SK-N-SH (cell line): ENCODE results near the gene F13B. TPM values are rescaled to one million over a fixed set of nuclear protein-coding genes. Genes with fewer than 3 reads are reported as not detected.

Experiments
- CTCF ChIA-PET: fragments of 300-600, 350-600 bp; formaldehyde crosslinking; extraction: SDS; loops from one replicate; lab custom pipeline; 2021; lab: Yijun Ruan, JAX
- POLR2A ChIA-PET: fragments of 350-600 bp; sonication (Branson Sonifier 250); formaldehyde crosslinking; extraction: SDS; loops from one replicate; lab custom pipeline; 2020; ENCODE audit warnings: antibody characterized with exemption, inconsistent platforms; lab: Yijun Ruan, JAX
- DNase-seq: peaks from one replicate; pipeline ENCODE4 v3.0.0; 2012
- H2AFZ ChIP-seq: fragments of 200-600 bp; sonication (generic); 2 replicates; pipeline ENCODE4 v1.8.1; 2016; ENCODE audit warnings: antibody characterized with exemption, mild to moderate bottlenecking, low read depth
- H3F3A ChIP-seq: fragments of 200-600 bp; sonication (generic); replicated peaks from 2 replicates; pipeline ENCODE3; 2016; ENCODE audit warnings: antibody characterized with exemption, mild to moderate bottlenecking; ENCODE audit not compliant: insufficient read depth
- H3K27ac ChIP-seq, 2 experiments: fragments of 200-500 bp in 1 of 2; fragments of 200-600 bp in 1 of 2; sonication (Bioruptor generic) in 1 of 2; sonication (generic), shearing (Covaris generic) in 1 of 2; 2 replicates each; pipeline versions ENCODE4 v1.5.1 to v1.6.1; 2014 to 2016; ENCODE audit warnings: low read depth in 2 of 2, inconsistent platforms in 1 of 2, low read length in 1 of 2, mild to moderate bottlenecking in 1 of 2, mixed read lengths in 1 of 2
- H3K27me3 ChIP-seq: fragments of 200-600 bp; sonication (generic), shearing (Covaris generic); 2 replicates; pipeline ENCODE4 v1.6.1; 2016; ENCODE audit warnings: mixed run types; ENCODE audit not compliant: insufficient read depth
- H3K36me3 ChIP-seq, 2 experiments: fragments of 200-500 bp in 1 of 2; fragments of 200-600 bp in 1 of 2; sonication (Bioruptor generic) in 1 of 2; sonication (generic) in 1 of 2; replicated peaks in 1 of 2; 2 replicates each; pipeline versions ENCODE3 to v1.5.1; 2014 to 2016; ENCODE audit warnings: low read length in 1 of 2, mild to moderate bottlenecking in 1 of 2; ENCODE audit not compliant: insufficient read depth in 2 of 2, control insufficient read depth in 1 of 2
- H3K4me1 ChIP-seq, 2 experiments: fragments of 200-500 bp in 1 of 2; fragments of 200-600 bp in 1 of 2; sonication (Bioruptor generic) in 1 of 2; sonication (generic), shearing (Covaris generic) in 1 of 2; 2 replicates each; pipeline versions ENCODE4 v1.5.1 to v1.6.1; 2014 to 2016; ENCODE audit warnings: low read depth in 1 of 2, low read length in 1 of 2, mixed run types in 1 of 2; ENCODE audit not compliant: insufficient read depth in 2 of 2, control insufficient read depth in 1 of 2
- H3K4me2 ChIP-seq: fragments of 200-600 bp; sonication (generic), shearing (Covaris generic); 2 replicates; pipeline ENCODE4 v1.6.1; 2017; ENCODE audit warnings: mixed run types
- H3K4me3 ChIP-seq, 2 experiments: fragments of 200-500 bp in 1 of 2; fragments of 200-600 bp in 1 of 2; sonication (Bioruptor generic) in 1 of 2; sonication (generic), shearing (Covaris generic) in 1 of 2; 2 replicates each; pipeline versions ENCODE4 v1.5.1 to v1.8.1; 2014 to 2016; ENCODE audit warnings: low read depth in 2 of 2, inconsistent platforms in 1 of 2, low read length in 1 of 2, mild to moderate bottlenecking in 1 of 2, mixed read lengths in 1 of 2, moderate library complexity in 1 of 2
- H3K79me2 ChIP-seq: fragments of 200-600 bp; sonication (generic); 2 replicates; pipeline ENCODE4 v1.8.1; 2017; ENCODE audit warnings: mild to moderate bottlenecking; ENCODE audit not compliant: insufficient read depth
- H3K9ac ChIP-seq: fragments of 200-600 bp; sonication (generic); 2 replicates; pipeline ENCODE4 v1.6.1; 2017; ENCODE audit warnings: mixed run types
- H3K9me2 ChIP-seq: fragments of 200-600 bp; sonication (generic); 2 replicates; pipeline ENCODE4 v1.6.1; 2017; ENCODE audit warnings: mixed run types
- H3K9me3 ChIP-seq: fragments of 200-600 bp; sonication (generic); 2 replicates; pipeline ENCODE4 v1.6.1; 2017; ENCODE audit warnings: mixed run types, mild to moderate bottlenecking, moderate library complexity
- H4K20me1 ChIP-seq: fragments of 200-600 bp; sonication (generic); 2 replicates; pipeline ENCODE4 v1.6.1; 2017; ENCODE audit warnings: mild to moderate bottlenecking, mixed run types; ENCODE audit not compliant: insufficient read depth
- EZH2phosphoT487 ChIP-seq: fragments of 200-600 bp; sonication (generic); IDR thresholded peaks from 2 replicates; pipeline ENCODE4 v1.6.1; 2017; ENCODE audit warnings: low read depth, mixed run types, mild to moderate bottlenecking, antibody characterized with exemption, moderate library complexity, borderline replicate concordance
- FOXJ3 ChIP-seq: sonication (generic); formaldehyde crosslinking; IDR thresholded peaks from 2 replicates; pipeline ENCODE4 v1.5.1; 2020; ENCODE audit warnings: mild to moderate bottlenecking, missing genetic modification reagents
- GABPA ChIP-seq: IDR thresholded peaks from 2 replicates; pipeline ENCODE4 v1.4.0; 2012; ENCODE audit warnings: low read depth, mild to moderate bottlenecking
- NFIC ChIP-seq: IDR thresholded peaks from 2 replicates; pipeline ENCODE4 v1.4.0; 2012; ENCODE audit warnings: borderline replicate concordance
- NRF1 ChIP-seq: IDR thresholded peaks from 2 replicates; pipeline ENCODE4 v1.6.1; 2012; ENCODE audit warnings: low read depth, mild to moderate bottlenecking, low read length
- RCOR1 ChIP-seq: fragments of 150-350 bp; IDR thresholded peaks from 2 replicates; pipeline ENCODE4 v1.6.1; 2017; ENCODE audit warnings: antibody characterized with exemption, low read length
- RXRA ChIP-seq: IDR thresholded peaks from 2 replicates; pipeline ENCODE4 v1.4.0; 2012; ENCODE audit warnings: low read depth, mild to moderate bottlenecking, borderline replicate concordance
- TAF1 ChIP-seq: IDR thresholded peaks from 2 replicates; pipeline ENCODE4 v1.6.1; 2012; ENCODE audit warnings: low read depth, mild to moderate bottlenecking, low read length, moderate library complexity, borderline replicate concordance
- TCF12 ChIP-seq: IDR thresholded peaks from 2 replicates; pipeline ENCODE4 v1.4.0; 2012
- TEAD4 ChIP-seq: IDR thresholded peaks from 2 replicates; pipeline ENCODE4 v1.4.0; 2012; ENCODE audit warnings: mild to moderate bottlenecking, borderline replicate concordance; ENCODE audit not compliant: insufficient read depth
- YY1 ChIP-seq: IDR thresholded peaks from 2 replicates; pipeline ENCODE4 v1.4.0; 2012; ENCODE audit warnings: low read depth, mild to moderate bottlenecking
- WGBS: methylation state at CpG from one replicate; pipeline ENCODE4 v1.1.6; 2017; ENCODE audit warnings: low lambda C conversion rate; 5-methylcytosine and 5-hydroxymethylcytosine counted together
- polyA plus RNA-seq, 3 experiments: library from polyadenylated mRNA; depleted of rRNA; stranded (reverse); fragments of >200 nt; gene quantifications; 2 replicates each; pipeline ENCODE4 v1.2.3, GENCODE V29; 2012
- TF ChIP-seq, protein P1 (sequence below): IDR thresholded peaks from 2 replicates; pipeline ENCODE4 v1.4.0; 2012; ENCODE audit warnings: low read depth, borderline replicate concordance
- TF ChIP-seq, protein P2 (sequence below): IDR thresholded peaks from 2 replicates; pipeline ENCODE4; 2012
- TF ChIP-seq, protein P3 (sequence below): IDR thresholded peaks from 2 replicates; pipeline ENCODE4 v1.4.0; 2012; ENCODE audit warnings: low read depth
- TF ChIP-seq, protein P4 (sequence below): IDR thresholded peaks from 2 replicates; pipeline ENCODE4 v1.6.1; 2012; ENCODE audit warnings: mild to moderate bottlenecking, low read depth, low read length, moderate library complexity
- TF ChIP-seq, protein P5 (sequence below): IDR thresholded peaks from 2 replicates; pipeline ENCODE4 v1.4.0; 2012; ENCODE audit warnings: low read depth, borderline replicate concordance

F13B gene
- polyA plus RNA-seq, 1 of the 3 experiments (the other 2 are of a cell fraction) = not detected

DNA sequence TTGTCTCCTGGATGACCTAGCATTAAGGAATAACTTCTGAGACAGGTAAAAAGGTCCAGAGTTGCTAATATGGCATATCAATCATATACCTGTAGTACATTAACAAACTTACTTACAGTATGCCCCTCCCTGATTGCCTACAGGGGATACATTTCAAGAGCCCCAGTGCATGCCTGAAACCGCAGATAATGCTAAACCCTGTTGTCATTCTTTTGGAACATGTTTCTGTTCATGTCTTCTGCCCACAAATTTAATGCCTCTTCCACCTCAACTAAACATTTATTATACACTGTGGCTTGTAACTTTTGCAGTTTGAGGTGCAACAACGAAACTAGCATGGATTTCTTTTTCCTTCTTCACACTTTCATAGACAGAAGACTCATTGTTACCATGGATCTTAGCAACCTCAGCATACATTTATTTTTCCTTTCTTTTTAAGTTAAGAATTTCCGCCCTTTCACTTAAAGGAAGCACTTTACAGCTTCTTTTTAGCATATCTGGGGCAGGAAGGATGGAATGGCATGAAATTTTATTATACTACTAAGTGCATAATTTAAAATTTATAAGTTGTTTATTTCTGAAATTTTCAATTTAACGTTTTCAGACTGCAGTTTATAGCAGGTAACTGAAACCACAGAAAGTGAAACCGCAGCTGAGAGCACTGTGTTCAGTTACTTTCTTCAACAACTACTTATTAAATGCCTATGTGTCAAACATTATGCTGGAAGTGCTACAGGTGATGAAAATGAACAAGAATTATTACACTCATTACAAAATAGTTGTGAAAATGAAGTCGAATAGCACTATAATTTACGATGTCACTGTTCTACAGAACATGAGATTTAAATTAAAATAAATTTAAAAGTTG, 25.3 kb downstream of the F13B start:
- H3K27me3 ChIP-seq = no peaks in the 10 kb centered on the region
- H3K9me3 ChIP-seq = no peaks in the 10 kb centered on the region; the same call in 1 of the 2 replicates
- H2AFZ ChIP-seq = peak overlapping the region; percentile 84
- CTCF ChIA-PET = no interaction called here
- peak overlapping the region; percentile 17 to 20; a peak in 2 of 4 replicates for H3K4me3 ChIP-seq
- TF ChIP-seq TAF1 = no peak
- no peak for TF ChIP-seq NRF1
- no peak for TF ChIP-seq FOXJ3 (CRISPR knock-in tag)
- no peak for TF ChIP-seq YY1
- no peak for TF ChIP-seq RCOR1
- TF ChIP-seq, protein P1, sequence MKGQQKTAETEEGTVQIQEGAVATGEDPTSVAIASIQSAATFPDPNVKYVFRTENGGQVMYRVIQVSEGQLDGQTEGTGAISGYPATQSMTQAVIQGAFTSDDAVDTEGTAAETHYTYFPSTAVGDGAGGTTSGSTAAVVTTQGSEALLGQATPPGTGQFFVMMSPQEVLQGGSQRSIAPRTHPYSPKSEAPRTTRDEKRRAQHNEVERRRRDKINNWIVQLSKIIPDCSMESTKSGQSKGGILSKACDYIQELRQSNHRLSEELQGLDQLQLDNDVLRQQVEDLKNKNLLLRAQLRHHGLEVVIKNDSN = no peak
- no peak for TF ChIP-seq NFIC
- TF ChIP-seq TEAD4 = no peak
- TF ChIP-seq RXRA = no peak
- TF ChIP-seq EZH2phosphoT487 = no peak
- no peak for TF ChIP-seq GABPA
- TF ChIP-seq, protein P2, sequence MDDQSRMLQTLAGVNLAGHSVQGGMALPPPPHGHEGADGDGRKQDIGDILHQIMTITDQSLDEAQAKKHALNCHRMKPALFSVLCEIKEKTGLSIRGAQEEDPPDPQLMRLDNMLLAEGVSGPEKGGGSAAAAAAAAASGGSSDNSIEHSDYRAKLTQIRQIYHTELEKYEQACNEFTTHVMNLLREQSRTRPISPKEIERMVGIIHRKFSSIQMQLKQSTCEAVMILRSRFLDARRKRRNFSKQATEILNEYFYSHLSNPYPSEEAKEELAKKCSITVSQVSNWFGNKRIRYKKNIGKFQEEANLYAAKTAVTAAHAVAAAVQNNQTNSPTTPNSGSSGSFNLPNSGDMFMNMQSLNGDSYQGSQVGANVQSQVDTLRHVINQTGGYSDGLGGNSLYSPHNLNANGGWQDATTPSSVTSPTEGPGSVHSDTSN = no peak
- TF ChIP-seq TCF12 = no peak
- TF ChIP-seq, protein P3, sequence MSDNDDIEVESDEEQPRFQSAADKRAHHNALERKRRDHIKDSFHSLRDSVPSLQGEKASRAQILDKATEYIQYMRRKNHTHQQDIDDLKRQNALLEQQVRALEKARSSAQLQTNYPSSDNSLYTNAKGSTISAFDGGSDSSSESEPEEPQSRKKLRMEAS = no peak
- no peaks in the 10 kb centered on the region for H3K79me2 ChIP-seq
- POLR2A ChIA-PET = no interaction called here
- no peak for DNase-seq
- no peaks in the 10 kb centered on the region; a peak in 1 of 4 replicates for H3K4me1 ChIP-seq
- peak overlapping the region; percentile 58 for H3K4me2 ChIP-seq
- H3K9ac ChIP-seq = no peak overlapping the region; the same call in 1 of the 2 replicates
- no peaks in the 10 kb centered on the region for H3K9me2 ChIP-seq
- H3K36me3 ChIP-seq = no peaks in the 10 kb centered on the region
- peaks cover 5% of the 10 kb centered on the region for H3F3A ChIP-seq
- 29% methylated on average over 7 of the region's 7 CpGs for WGBS
- no peak overlapping the region for H3K27ac ChIP-seq
- H4K20me1 ChIP-seq = no peaks in the 10 kb centered on the region

DNA sequence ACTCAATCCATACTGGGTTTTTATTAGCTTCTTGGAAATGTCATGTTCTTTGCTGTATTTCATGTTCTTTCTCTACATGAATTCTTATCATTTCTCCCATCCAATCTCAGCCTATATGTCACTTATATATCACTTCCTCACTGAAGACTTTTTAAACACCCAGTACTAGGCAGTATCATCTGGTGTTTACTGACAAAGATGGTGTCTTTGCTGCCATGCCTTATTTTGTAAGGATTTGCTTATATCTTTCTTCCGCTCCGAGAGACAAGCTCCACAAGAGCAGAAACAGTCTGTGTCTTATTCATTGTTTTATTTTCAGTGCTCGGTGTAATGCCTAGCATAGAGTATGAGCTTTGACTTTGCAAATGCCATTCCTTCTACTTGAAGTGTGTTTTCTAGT, 30.2 kb downstream of the F13B start:
- no peak overlapping the region for H2AFZ ChIP-seq
- H3K79me2 ChIP-seq = no peaks in the 10 kb centered on the region
- H3K4me1 ChIP-seq = no peaks in the 10 kb centered on the region; a peak in 1 of 4 replicates
- H3K9me2 ChIP-seq = no peaks in the 10 kb centered on the region
- no peak overlapping the region for H3K4me3 ChIP-seq
- DNase-seq = no peak
- H3K27ac ChIP-seq = no peak overlapping the region
- no peaks in the 10 kb centered on the region; the same call in 1 of the 2 replicates for H3K9me3 ChIP-seq
- H3K9ac ChIP-seq = no peak overlapping the region
- peaks cover 15% of the 10 kb centered on the region for H3F3A ChIP-seq
- POLR2A ChIA-PET = no interaction called here
- no peak overlapping the region for H3K4me2 ChIP-seq
- H4K20me1 ChIP-seq = no peaks in the 10 kb centered on the region
- WGBS = 92% methylated on average over 3 of the region's 3 CpGs
- H3K27me3 ChIP-seq = no peaks in the 10 kb centered on the region
- CTCF ChIA-PET = interaction anchor here (0.7 to 1.4 kb wide), 3 partner anchors 11 to 144 kb away, joined by 3 to 4 read pairs (median 3); no protein-coding TSS in a partner anchor
- no peaks in the 10 kb centered on the region for H3K36me3 ChIP-seq
- TF ChIP-seq TCF12 = no peak
- TF ChIP-seq, protein P4, sequence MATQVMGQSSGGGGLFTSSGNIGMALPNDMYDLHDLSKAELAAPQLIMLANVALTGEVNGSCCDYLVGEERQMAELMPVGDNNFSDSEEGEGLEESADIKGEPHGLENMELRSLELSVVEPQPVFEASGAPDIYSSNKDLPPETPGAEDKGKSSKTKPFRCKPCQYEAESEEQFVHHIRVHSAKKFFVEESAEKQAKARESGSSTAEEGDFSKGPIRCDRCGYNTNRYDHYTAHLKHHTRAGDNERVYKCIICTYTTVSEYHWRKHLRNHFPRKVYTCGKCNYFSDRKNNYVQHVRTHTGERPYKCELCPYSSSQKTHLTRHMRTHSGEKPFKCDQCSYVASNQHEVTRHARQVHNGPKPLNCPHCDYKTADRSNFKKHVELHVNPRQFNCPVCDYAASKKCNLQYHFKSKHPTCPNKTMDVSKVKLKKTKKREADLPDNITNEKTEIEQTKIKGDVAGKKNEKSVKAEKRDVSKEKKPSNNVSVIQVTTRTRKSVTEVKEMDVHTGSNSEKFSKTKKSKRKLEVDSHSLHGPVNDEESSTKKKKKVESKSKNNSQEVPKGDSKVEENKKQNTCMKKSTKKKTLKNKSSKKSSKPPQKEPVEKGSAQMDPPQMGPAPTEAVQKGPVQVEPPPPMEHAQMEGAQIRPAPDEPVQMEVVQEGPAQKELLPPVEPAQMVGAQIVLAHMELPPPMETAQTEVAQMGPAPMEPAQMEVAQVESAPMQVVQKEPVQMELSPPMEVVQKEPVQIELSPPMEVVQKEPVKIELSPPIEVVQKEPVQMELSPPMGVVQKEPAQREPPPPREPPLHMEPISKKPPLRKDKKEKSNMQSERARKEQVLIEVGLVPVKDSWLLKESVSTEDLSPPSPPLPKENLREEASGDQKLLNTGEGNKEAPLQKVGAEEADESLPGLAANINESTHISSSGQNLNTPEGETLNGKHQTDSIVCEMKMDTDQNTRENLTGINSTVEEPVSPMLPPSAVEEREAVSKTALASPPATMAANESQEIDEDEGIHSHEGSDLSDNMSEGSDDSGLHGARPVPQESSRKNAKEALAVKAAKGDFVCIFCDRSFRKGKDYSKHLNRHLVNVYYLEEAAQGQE = no peak
- TF ChIP-seq, protein P5, sequence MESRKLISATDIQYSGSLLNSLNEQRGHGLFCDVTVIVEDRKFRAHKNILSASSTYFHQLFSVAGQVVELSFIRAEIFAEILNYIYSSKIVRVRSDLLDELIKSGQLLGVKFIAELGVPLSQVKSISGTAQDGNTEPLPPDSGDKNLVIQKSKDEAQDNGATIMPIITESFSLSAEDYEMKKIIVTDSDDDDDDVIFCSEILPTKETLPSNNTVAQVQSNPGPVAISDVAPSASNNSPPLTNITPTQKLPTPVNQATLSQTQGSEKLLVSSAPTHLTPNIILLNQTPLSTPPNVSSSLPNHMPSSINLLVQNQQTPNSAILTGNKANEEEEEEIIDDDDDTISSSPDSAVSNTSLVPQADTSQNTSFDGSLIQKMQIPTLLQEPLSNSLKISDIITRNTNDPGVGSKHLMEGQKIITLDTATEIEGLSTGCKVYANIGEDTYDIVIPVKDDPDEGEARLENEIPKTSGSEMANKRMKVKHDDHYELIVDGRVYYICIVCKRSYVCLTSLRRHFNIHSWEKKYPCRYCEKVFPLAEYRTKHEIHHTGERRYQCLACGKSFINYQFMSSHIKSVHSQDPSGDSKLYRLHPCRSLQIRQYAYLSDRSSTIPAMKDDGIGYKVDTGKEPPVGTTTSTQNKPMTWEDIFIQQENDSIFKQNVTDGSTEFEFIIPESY = no peak
- TF ChIP-seq, protein P1 = no peak
